GM12873 (cell line): ENCODE measurements around the gene DBP.

Experiments
- TF ChIP-seq, protein P1 (sequence below): IDR thresholded peaks from 2 replicates; pipeline ENCODE4 v1.5.1; 2012; ENCODE audit warnings: low read depth, mild to moderate bottlenecking, moderate library complexity, low read length, control low read depth; ENCODE audit not compliant: insufficient read depth; ENCODE audit errors: missing control alignments

Gene DBP

DNA sequence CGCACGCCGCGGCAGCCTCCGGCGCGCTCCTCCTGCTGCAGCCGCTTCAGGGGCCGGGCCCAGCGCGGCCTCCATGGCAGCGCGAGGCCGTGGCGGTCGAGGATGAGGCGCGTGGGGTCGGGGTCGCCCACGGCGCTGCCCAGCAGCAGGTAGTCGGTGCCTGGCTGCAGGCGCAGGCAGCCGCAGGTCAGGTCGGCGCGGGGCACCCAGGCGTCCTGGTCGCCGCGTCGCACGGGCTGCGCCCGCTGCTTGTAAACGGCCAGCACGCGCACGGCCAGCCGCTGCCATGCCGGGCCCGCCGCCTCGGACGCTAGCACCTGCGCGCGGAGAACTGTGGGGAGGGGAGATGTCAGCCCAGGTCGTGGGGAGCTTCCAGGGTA, 24.5 kb upstream of the DBP start:
- TF ChIP-seq, protein P1, sequence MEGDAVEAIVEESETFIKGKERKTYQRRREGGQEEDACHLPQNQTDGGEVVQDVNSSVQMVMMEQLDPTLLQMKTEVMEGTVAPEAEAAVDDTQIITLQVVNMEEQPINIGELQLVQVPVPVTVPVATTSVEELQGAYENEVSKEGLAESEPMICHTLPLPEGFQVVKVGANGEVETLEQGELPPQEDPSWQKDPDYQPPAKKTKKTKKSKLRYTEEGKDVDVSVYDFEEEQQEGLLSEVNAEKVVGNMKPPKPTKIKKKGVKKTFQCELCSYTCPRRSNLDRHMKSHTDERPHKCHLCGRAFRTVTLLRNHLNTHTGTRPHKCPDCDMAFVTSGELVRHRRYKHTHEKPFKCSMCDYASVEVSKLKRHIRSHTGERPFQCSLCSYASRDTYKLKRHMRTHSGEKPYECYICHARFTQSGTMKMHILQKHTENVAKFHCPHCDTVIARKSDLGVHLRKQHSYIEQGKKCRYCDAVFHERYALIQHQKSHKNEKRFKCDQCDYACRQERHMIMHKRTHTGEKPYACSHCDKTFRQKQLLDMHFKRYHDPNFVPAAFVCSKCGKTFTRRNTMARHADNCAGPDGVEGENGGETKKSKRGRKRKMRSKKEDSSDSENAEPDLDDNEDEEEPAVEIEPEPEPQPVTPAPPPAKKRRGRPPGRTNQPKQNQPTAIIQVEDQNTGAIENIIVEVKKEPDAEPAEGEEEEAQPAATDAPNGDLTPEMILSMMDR, result no peak

DNA sequence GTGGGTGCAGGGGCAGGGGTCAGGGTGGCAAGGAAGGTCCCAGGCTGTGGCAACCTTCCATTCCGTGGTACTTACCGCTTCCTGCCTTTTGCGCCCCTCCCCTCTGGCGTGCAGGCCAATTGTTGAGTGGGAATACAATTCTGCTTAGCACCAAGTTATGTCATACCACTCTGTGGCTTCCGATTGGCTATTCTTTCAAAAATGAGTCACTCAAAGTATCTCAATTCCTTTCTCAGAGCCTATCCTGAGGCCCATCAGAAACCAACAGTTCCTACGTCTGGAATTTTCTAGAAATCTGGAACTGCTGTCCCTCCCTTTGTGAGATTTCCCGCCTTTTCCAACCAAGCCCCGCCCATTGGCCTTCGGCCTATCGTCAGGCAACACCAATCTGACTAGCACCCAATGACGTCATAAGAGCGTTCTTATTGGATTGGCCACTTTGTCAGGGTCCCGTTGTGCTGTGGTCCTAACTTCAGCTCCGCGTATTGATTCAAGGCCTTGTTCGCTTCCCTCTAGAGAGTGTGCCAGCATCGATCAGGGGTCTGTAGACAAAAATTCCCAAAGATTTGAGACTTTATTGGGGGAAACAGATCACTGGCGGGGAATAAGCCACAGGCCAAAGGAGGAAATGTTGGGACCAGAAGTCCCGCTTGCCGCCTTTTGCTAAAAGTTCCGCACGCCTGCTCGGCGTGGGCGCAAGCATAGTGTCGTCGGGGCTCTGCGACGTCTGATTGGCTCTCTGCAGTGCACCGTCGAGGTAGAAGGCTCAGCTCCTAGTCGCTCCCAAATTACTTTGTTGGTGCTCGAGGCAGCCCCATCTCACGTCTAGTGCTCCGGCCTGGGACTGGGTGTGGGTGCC, 23.9 kb upstream of the DBP start:
- TF ChIP-seq, protein P1, result no peak

DNA sequence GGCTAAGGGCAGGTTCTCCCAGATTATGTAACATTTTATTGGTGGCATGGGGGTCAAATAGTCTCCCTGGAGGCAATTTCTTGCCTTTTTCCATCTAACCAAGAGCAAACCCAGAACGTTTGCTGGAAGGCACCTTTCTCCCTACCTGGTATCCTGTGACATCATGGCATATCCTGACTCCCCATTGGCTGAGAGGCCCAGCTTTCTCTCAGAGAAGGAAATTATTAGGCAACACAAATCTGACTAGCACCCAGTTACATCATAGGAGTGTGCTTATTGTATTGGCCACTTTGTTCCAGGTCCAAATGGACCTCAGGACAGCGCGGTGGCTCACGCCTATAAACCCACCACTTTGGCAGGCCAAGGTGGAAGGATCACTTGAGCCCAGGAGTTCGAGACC, 22.6 kb upstream of the DBP start:
- TF ChIP-seq, protein P1, result no peak

DNA sequence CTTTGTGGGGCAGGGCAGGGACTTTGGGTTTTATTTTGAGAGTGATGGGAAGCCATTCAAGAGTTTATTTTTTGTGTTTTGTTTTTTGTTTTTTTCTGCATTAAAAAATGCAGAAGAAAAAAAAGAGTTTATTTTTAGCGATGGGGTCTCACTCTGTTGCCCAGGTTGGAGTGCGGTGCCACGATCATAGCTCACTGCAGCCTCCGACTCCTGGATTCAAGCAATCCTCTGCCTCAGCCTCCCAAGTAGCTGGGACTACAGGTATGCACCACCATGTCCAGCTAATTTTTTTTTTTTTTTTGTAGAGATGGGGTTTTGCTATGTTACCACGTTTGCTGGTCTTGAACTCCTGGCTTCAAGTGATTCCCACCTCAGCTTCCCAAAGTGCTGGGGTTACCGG, 21.3 kb upstream of the DBP start:
- TF ChIP-seq, protein P1, result no peak

DNA sequence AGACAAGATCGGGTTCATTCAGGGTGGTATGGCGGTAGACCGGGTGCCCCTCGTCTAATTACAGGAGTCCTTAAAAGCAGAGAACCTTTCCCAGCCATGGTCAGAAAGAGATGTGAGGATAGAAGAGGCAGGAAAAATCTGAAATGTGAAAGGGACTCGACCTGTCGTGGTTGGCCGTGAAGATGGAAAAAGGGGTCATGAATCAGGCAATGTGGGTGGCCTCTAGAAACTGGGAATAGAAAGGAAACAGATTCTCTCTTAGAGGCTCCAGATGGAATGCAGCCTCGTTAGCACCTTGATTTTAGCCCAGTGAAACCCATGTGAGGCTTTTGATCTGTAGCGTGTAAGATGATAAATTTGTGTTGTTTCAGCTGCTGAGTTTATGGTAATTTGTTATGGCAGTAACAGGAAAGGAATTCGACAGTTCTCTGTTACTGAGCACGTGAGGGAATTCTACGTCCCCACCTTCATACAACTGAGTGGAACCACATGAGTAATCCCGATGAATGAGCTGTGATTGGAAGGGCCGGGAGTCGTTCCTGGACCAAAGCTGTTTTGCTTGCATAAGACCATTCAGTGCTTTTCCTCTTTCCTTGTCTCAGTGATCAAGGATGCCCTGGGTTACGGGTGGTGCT, 19.8 kb upstream of the DBP start:
- TF ChIP-seq, protein P1, result no peak

DNA sequence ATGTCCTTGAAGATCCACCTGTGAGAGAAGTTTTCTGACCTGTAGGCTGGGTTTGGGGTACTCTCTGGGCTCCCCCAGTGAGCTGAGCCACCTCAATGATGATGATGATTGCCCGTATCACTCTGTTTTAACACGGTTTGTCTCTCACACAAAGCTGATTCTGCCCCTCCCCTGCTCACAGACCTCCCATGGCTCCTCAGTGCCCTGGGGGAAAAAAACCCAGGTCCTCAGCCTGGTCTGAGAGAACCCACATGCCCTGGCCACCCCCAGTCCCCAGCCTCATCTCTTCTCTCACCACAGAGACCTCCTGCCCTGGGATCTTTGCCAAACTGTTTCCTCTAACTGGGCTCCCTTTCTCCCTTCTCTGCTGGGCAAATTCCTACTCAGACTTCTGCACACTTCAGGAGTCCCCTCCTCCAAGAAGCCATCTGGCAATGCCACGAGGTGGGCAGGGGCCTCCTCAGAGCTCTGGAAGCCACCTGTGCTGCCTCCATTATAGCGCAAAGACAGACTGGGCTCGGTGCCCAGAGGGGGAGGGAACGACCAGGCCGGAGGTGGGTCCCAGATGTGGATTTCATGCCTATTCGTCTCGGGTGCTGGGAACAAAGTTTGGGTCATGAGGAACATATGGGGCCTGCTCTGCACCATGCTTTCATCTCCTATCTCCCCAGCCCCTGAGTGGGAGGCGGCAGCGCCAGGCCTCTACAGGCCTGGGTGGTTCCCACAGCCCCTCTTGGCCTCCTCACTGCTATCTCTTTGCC, 17.3 kb upstream of the DBP start:
- TF ChIP-seq, protein P1, result no peak

DNA sequence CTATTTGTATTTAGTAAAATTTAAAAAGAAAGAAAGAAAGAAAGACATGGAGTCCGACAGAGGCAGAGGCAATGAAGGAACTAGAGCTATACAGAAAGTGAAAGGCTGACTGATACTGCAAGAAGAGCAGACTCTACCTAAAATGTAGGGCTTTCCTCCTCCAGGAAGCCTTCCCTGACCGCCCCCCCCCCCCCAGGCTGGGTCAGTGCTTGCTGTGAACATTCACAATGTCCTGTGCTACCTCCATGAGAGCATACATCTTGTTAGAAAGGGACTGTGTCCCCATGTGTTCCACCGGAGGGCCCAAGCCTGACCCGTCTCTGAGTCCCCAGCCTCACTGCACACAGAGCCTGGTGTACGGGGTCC, 14.5 kb upstream of the DBP start:
- TF ChIP-seq, protein P1, result no peak
